Mucosa of descending colon (tissue), 3 donors: ENCODE data around the gene REM2. TPM values are rescaled to one million over a fixed set of nuclear protein-coding genes. Genes with fewer than 3 reads are reported as not detected.

Source experiments
- ATAC-seq: fragments of 200-7000 bp; cut with Tn5 transposase; one replicate; pipeline ENCODE4 v1.9.1; 2020; ENCODE audit warnings: mild to moderate bottlenecking, moderate library complexity
- DNase-seq, 3 donors: peaks; one replicate each; pipeline ENCODE4 v3.0.0-alpha.2; 2020
- H3K36me3 ChIP-seq: fragments of 200-600 bp; one replicate; pipeline ENCODE4 v1.8.0; 2021; ENCODE audit warnings: low read depth, mild to moderate bottlenecking
- H3K4me1 ChIP-seq: fragments of 200-600 bp; one replicate; pipeline ENCODE4 v1.8.0; 2021; ENCODE audit warnings: low read depth, mild to moderate bottlenecking
- H3K4me3 ChIP-seq: fragments of 200-600 bp; one replicate; pipeline ENCODE4 v1.8.0; 2021; ENCODE audit warnings: mild to moderate bottlenecking
- H3K9me3 ChIP-seq: fragments of 200-600 bp; one replicate; pipeline ENCODE4 v1.8.0; 2021; ENCODE audit warnings: mild to moderate bottlenecking
- CTCF ChIP-seq: fragments of 200-600 bp; IDR thresholded peaks from one replicate; pipeline ENCODE4 v1.8.0; 2022; ENCODE audit warnings: antibody characterized with exemption, mild to moderate bottlenecking
- intact Hi-C, 2 donors: fragments of 100-400 bp; cut with DNase I in 1 of 2; cut with micrococcal nuclease in 1 of 2; formaldehyde crosslinking; loops; one replicate each; pipeline versions ENCODE4 v1.11.0 to v1.11.1; 2022; cut with DNase I, micrococcal nuclease
- total RNA-seq, 3 donors: library from RNA; stranded (reverse); fragmentation: NEBNext Ultra II Directional in 2 of 3; extraction: Animal tissue kit (Norgen Biotek cat#: 25700) in 2 of 3; gene quantifications; one replicate each; pipeline versions ENCODE4 v1.2.1 to v1.2.4, GENCODE V29; 2021 to 2023
- donor health status: DM: no; HTN: no; CAD: no; lungs with moderate emphysema.
- donor health status: DM: no; HTN: no; CAD: no.
- donor health status: DM: no; HTN: yes; CAD: no.

REM2 gene
- total RNA-seq, 3 donors from 2014 or later: 0.35 to 0.66 (median 0.51) TPM

GRCh38 chr14:22842211-22843122 lies 40.6 kb upstream of the REM2 start:
- Histone ChIP-seq H3K36me3 (no peaks in the 10 kb centered on the region), H3K9me3 (no peaks in the 10 kb centered on the region), H3K4me3 (no peak overlapping the region), H3K4me1 (peaks cover 8% of the 10 kb centered on the region)
- no peak for TF ChIP-seq CTCF
- DNase-seq (no peak), ATAC-seq (no peak)
- intact Hi-C loops: no loop called here

- TF ChIP-seq CTCF: no peak
- intact Hi-C loops: no loop called here
- no peaks in the 10 kb centered on the region for H3K36me3 ChIP-seq
- no peaks in the 10 kb centered on the region for H3K9me3 ChIP-seq
- DNase-seq (no peak), ATAC-seq (no peak)
- H3K4me1 ChIP-seq: peaks cover 5% of the 10 kb centered on the region
- H3K4me3 ChIP-seq: no peak overlapping the region
Measured at GRCh38 chr14:22843123-22843925, 39.7 kb upstream of the REM2 start.

GRCh38 chr14:22844221-22845102 lies 38.6 kb upstream of the REM2 start:
- peaks cover 5% of the 10 kb centered on the region for H3K4me1 ChIP-seq
- intact Hi-C loops: no loop called here
- H3K9me3 ChIP-seq: no peaks in the 10 kb centered on the region
- no peaks in the 10 kb centered on the region for H3K36me3 ChIP-seq
- no peak overlapping the region for H3K4me3 ChIP-seq
- DNase-seq (no peak), ATAC-seq (no peak)
- no peak for TF ChIP-seq CTCF

- intact Hi-C loops: no loop called here
- no peak overlapping the region for H3K4me3 ChIP-seq
- no peaks in the 10 kb centered on the region for H3K36me3 ChIP-seq
- DNase-seq (no peak), ATAC-seq (no peak)
- H3K4me1 ChIP-seq: peaks cover 5% of the 10 kb centered on the region
- TF ChIP-seq CTCF: no peak
- no peaks in the 10 kb centered on the region for H3K9me3 ChIP-seq
Measured at GRCh38 chr14:22845103-22845394, 38.0 kb upstream of the REM2 start.

GRCh38 chr14:22845821-22846625 lies 37.0 kb upstream of the REM2 start:
- peaks cover 5% of the 10 kb centered on the region for H3K4me1 ChIP-seq
- DNase-seq (no peak), ATAC-seq (no peak)
- no peaks in the 10 kb centered on the region for H3K36me3 ChIP-seq
- intact Hi-C loops: no loop called here
- H3K4me3 ChIP-seq: no peak overlapping the region
- TF ChIP-seq CTCF: no peak
- H3K9me3 ChIP-seq: no peaks in the 10 kb centered on the region
